PFSK-1 (cell line): ENCODE results near the gene MANEA.

Experiments used
- FOXP2 ChIP-seq: optimal IDR thresholded peaks from 2 replicates; pipeline ENCODE3; 2011; ENCODE audit warnings: borderline replicate concordance, control low read depth, inconsistent platforms; ENCODE audit not compliant: insufficient read depth; ENCODE audit errors: extremely low read length, extremely low read depth
- POLR2AphosphoS5 ChIP-seq: IDR thresholded peaks from 2 replicates; pipeline ENCODE4 v1.6.1; 2012; ENCODE audit warnings: low read depth, mild to moderate bottlenecking, control low read depth, low read length, moderate library complexity
- SIN3A ChIP-seq: IDR thresholded peaks from 2 replicates; pipeline ENCODE4 v1.6.1; 2012; ENCODE audit warnings: mild to moderate bottlenecking, low read length, moderate library complexity, borderline replicate concordance; ENCODE audit not compliant: insufficient read depth
- TAF1 ChIP-seq: IDR thresholded peaks from 2 replicates; pipeline ENCODE4 v1.6.1; 2012; ENCODE audit warnings: low read length, control low read depth, borderline replicate concordance; ENCODE audit not compliant: insufficient read depth
- TF ChIP-seq, protein P1 (sequence below), 2 experiments: IDR thresholded peaks; 2 replicates each; pipeline versions ENCODE4 v1.6.1 to v1.8.0; 2011 to 2012; ENCODE audit warnings: low read depth in 2 of 2, low read length in 2 of 2, control low read depth in 1 of 2, inconsistent platforms in 1 of 2, mild to moderate bottlenecking in 1 of 2, moderate library complexity in 1 of 2; ENCODE audit not compliant: insufficient read depth in 1 of 2

Gene MANEA

DNA sequence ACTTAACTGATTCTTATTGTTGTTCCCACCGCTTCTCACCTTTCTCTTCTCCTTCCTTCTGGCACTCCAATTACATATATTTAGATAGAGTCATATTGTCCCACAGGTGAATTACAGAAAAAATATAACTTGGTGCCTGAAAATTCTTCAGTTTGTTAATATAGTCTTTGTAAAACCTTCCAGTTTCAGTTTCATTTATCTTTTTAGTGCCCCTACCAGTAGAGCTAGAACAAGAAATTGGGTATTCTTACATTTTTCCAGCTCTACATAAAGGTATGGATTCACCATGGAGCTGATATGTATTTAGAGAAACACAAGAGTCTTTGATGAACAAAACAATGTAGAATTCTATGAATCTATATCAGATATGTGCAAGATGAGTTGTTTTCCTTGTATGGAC lies 10.7 kb downstream of the MANEA start:
- TF ChIP-seq, protein P1, sequence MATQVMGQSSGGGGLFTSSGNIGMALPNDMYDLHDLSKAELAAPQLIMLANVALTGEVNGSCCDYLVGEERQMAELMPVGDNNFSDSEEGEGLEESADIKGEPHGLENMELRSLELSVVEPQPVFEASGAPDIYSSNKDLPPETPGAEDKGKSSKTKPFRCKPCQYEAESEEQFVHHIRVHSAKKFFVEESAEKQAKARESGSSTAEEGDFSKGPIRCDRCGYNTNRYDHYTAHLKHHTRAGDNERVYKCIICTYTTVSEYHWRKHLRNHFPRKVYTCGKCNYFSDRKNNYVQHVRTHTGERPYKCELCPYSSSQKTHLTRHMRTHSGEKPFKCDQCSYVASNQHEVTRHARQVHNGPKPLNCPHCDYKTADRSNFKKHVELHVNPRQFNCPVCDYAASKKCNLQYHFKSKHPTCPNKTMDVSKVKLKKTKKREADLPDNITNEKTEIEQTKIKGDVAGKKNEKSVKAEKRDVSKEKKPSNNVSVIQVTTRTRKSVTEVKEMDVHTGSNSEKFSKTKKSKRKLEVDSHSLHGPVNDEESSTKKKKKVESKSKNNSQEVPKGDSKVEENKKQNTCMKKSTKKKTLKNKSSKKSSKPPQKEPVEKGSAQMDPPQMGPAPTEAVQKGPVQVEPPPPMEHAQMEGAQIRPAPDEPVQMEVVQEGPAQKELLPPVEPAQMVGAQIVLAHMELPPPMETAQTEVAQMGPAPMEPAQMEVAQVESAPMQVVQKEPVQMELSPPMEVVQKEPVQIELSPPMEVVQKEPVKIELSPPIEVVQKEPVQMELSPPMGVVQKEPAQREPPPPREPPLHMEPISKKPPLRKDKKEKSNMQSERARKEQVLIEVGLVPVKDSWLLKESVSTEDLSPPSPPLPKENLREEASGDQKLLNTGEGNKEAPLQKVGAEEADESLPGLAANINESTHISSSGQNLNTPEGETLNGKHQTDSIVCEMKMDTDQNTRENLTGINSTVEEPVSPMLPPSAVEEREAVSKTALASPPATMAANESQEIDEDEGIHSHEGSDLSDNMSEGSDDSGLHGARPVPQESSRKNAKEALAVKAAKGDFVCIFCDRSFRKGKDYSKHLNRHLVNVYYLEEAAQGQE (IDR thresholded peaks at IDR 0.05; ENCODE audit: insufficient read depth in 1 of 2, low read depth in 2 of 2, low read length in 2 of 2) = no peak
- TF ChIP-seq SIN3A = no peak
- TF ChIP-seq POLR2AphosphoS5 = no peak
- no peak for TF ChIP-seq TAF1
- TF ChIP-seq FOXP2 = no peak

GRCh38 chr6:95589067-95589466 lies 11.7 kb downstream of the MANEA start:
- TF ChIP-seq SIN3A (no peak), POLR2AphosphoS5 (no peak), FOXP2 (no peak), TAF1 (no peak)
- TF ChIP-seq, protein P1 (IDR thresholded peaks at IDR 0.05; ENCODE audit: insufficient read depth in 1 of 2, low read depth in 2 of 2, low read length in 2 of 2) = no peak

DNA sequence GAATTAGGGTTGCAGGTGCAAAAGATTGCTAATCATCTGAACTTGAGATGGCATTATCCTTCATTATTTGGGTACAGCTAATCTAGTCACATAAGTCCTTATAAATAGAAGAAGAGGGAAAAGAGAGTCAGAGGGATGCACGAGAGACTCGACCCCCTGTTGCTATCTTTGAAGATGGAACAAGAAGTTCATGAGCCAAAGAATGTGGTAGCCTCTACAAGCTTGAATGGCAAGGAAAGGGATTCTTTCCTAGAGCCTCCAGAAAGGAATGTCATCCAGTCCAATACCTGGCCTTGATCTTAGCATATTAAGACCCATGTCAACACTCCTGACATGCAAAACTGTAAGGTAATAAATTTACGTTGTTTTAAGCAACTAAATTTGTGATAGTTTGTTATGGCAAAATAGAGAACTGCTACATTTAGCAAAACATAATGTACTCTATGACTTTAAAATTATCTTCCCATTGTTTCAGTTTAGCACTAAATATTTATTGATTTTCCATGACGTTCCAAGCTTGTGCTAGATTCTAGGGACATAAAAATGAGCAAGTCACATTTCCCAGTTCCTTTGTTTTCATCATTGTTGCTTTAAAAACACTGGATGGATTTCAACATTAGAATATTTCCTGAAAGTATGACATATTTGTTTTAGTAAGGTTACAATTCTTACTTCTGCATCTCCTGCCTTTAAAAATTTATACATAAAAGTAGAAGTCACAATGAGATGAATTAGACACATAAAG lies 12.7 kb downstream of the MANEA start:
- TF ChIP-seq SIN3A = no peak
- TF ChIP-seq TAF1 = no peak
- no peak for TF ChIP-seq FOXP2
- TF ChIP-seq, protein P1 (IDR thresholded peaks at IDR 0.05; ENCODE audit: insufficient read depth in 1 of 2, low read depth in 2 of 2, low read length in 2 of 2) = no peak
- no peak for TF ChIP-seq POLR2AphosphoS5

GRCh38 chr6:95593025-95593424 lies 15.7 kb downstream of the MANEA start:
- TF ChIP-seq, protein P1 (IDR thresholded peaks at IDR 0.05; ENCODE audit: insufficient read depth in 1 of 2, low read depth in 2 of 2, low read length in 2 of 2) = no peak
- TF ChIP-seq SIN3A = no peak
- no peak for TF ChIP-seq FOXP2
- no peak for TF ChIP-seq TAF1
- no peak for TF ChIP-seq POLR2AphosphoS5
